SH-SY5Y (cell line): Measurements from ENCODE around the gene N4BP3.

Source experiments
- GATA2 ChIP-seq: IDR thresholded peaks from 2 replicates; pipeline ENCODE4 v1.6.1; 2011; ENCODE audit warnings: mild to moderate bottlenecking, low read depth, low read length
- GATA3 ChIP-seq: IDR thresholded peaks from 2 replicates; pipeline ENCODE4 v1.6.1; 2011; ENCODE audit warnings: low read depth, mild to moderate bottlenecking, low read length, moderate library complexity

- TF ChIP-seq GATA2, result no peak
- no peak for TF ChIP-seq GATA3
These were observed 38.9 kb upstream of the N4BP3 start for GRCh38 chr5:178074266-178074952.
